Heart right ventricle (tissue), 16 donors: ENCODE measurements around the gene ACSBG1. TPM values are rescaled to one million over a fixed set of nuclear protein-coding genes. Genes with fewer than 3 reads are reported as not detected.

ENCODE experiments used
- ATAC-seq, 8 donors: fragments of 200-7000 bp; cut with Tn5 transposase; one replicate each; pipeline ENCODE4 v1.9.1; 2020; ENCODE audit warnings: mild to moderate bottlenecking in 8 of 8, moderate library complexity in 8 of 8, moderate number of reproducible peaks in 1 of 8
- DNase-seq, 2 donors: peaks; one replicate each; pipeline ENCODE4 v3.0.0-alpha.2; 2020
- H3K27ac ChIP-seq, 10 donors: fragments of 200-600 bp; sonication (generic) in 2 of 10; one replicate each; pipeline versions ENCODE4 v1.5.0 to v1.8.0; 2020 to 2022; ENCODE audit warnings: mild to moderate bottlenecking in 3 of 10
- H3K27me3 ChIP-seq, 7 donors: fragments of 200-600 bp; one replicate each; pipeline ENCODE4 v1.8.0; 2021 to 2022; ENCODE audit warnings: mild to moderate bottlenecking in 2 of 7
- H3K36me3 ChIP-seq, 9 donors: fragments of 200-600 bp; sonication (generic) in 1 of 9; one replicate each; pipeline versions ENCODE4 v1.5.0 to v1.8.0; 2020 to 2022; ENCODE audit warnings: mild to moderate bottlenecking in 2 of 9
- H3K4me1 ChIP-seq, 9 donors: fragments of 200-600 bp; sonication (generic) in 1 of 9; one replicate each; pipeline versions ENCODE4 v1.5.0 to v1.8.0; 2020 to 2022; ENCODE audit warnings: mild to moderate bottlenecking in 4 of 9
- H3K4me3 ChIP-seq, 10 donors: fragments of 200-600 bp; sonication (generic) in 2 of 10; one replicate each; pipeline versions ENCODE4 v1.5.0 to v1.8.0; 2020 to 2022; ENCODE audit warnings: mild to moderate bottlenecking in 7 of 10, moderate library complexity in 2 of 10
- H3K9me3 ChIP-seq, 11 donors: fragments of 200-600 bp in 10 of 11; sonication (generic) in 2 of 11; one replicate each; pipeline versions ENCODE4 v1.5.0 to v1.8.0; 2013 to 2022; ENCODE audit warnings: mild to moderate bottlenecking in 2 of 11, control low read depth in 1 of 11, moderate library complexity in 1 of 11
- WGBS, 2 donors: extraction: QIAGEN DNeasy Blood & Tissue Kit; methylation state at CpG; one replicate each; pipeline ENCODE4 v1.1.7; 2013; ENCODE audit warnings: inconsistent platforms in 1 of 2; 5-methylcytosine and 5-hydroxymethylcytosine counted together
- intact Hi-C, 10 donors: fragments of 100-400 bp; cut with DNase I; formaldehyde crosslinking; loops; one replicate each; pipeline versions ENCODE4 v1.11.1 to v1.14.2; 2022
- polyA plus RNA-seq, 2 donors: library from polyadenylated mRNA; stranded (reverse); fragments of 200-250 nt; gene quantifications; one replicate each; pipeline ENCODE4 v1.2.3, GENCODE V29; 2013
- total RNA-seq, 10 donors: library from RNA; stranded (reverse); fragmentation: NEBNext Ultra II Directional in 3 of 10; extraction: Animal tissue kit (Norgen Biotek cat#: 25700) in 3 of 10; gene quantifications; one replicate each; pipeline versions ENCODE4 v1.2.1 to v1.2.4, GENCODE V29; 2021 to 2023
- TF ChIP-seq, protein P1 (sequence below), 9 donors: fragments of 200-600 bp; sonication (generic) in 2 of 9; IDR thresholded peaks; one replicate each; pipeline versions ENCODE4 v1.5.0 to v1.8.0; 2021 to 2022; ENCODE audit warnings: antibody characterized with exemption in 9 of 9, mild to moderate bottlenecking in 5 of 9, moderate library complexity in 1 of 9
- donor health status: Arrhythmogenic right ventricular cardiomyopathy.
- donor health status: ischemic (EF 13 %, LVEDD 7.1; RV severe dilation, severe dysfunction).
- donor health status: healthy with polysubstance abuse.
- donor health status: DM: no; HTN: yes; CAD: no.
- donor health status: DM: no; HTN: no; CAD: no.
- donor health status: ischemic (EF 25% LVEDD 6.9; RV normal size, moderate dysfunction).
- donor health status: ischemic (EF 25% LVEDD 5.7; RV mildly dilated, moderate dysfunction).
- donor health status: healthy.
- donor health status: DM: yes; HTN: yes; CAD: no.
- donor health status: Ischemic cardiomyopathy.
- donor health status: ischemic (EF 35%, LVEDD 5.7; RV mildly dilated, moderate dysfunction).
- donor health status: nonischemic (EF 11% LVEDD 7.7; RV severe dilation, severe dysfunction).
- donor health status: DM: yes; HTN: yes; CAD: no.
- donor health status: PGD.
- donor health status: ischemic (EF 29% LVEDD 5.4; RV normal size, mild dysfunction).
- donor health status: nonischemic (EF 23%, LVEDD 6.1; RV moderate dilation, normal function).

Gene ACSBG1
- total and polyA plus RNA-seq, 12 donors: 0.22 to 0.65 (median 0.44) TPM; not detected in 8

DNA sequence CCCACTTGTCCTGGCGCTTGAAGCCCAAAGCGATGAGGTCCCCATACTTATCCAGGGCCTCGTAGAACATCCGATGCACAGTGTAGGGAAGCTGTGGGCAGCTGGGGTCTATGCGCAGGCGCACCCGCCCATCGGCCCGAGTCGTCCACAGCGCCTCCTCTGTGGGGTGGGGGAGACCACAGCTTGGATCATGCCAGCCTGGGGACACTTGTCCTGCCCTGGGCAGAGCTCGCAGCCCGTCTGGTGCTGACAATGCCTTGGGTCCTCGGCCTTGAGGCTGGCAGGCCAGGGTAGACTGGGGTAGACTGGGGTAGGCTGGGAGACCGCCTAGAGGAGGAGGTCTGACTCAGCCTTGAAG lies 39.8 kb downstream of the ACSBG1 start:
- ATAC-seq (peak in 3 of 8 donors; percentile 11 to 45 (median 16)), DNase-seq (no peak)
- WGBS, 2 donors: 92 to 94% methylated on average over 15 of the region's 15 CpGs
- H3K9me3 ChIP-seq: peaks cover 0 to 15% (median 0%) of the 10 kb centered on the region in 11 donors
- H3K36me3 ChIP-seq: no peaks in the 10 kb centered on the region
- H3K27me3 ChIP-seq: no peaks in the 10 kb centered on the region
- H3K4me1 ChIP-seq: no peaks in the 10 kb centered on the region
- intact Hi-C loops: loop anchor here in 5 of 10 donors (2.0 to 10.0 kb wide), 5 partner anchors 48 to 84 kb away; partner anchors contain the start of gene CIB2 (in 1 of the 5)
- TF ChIP-seq, protein P1, sequence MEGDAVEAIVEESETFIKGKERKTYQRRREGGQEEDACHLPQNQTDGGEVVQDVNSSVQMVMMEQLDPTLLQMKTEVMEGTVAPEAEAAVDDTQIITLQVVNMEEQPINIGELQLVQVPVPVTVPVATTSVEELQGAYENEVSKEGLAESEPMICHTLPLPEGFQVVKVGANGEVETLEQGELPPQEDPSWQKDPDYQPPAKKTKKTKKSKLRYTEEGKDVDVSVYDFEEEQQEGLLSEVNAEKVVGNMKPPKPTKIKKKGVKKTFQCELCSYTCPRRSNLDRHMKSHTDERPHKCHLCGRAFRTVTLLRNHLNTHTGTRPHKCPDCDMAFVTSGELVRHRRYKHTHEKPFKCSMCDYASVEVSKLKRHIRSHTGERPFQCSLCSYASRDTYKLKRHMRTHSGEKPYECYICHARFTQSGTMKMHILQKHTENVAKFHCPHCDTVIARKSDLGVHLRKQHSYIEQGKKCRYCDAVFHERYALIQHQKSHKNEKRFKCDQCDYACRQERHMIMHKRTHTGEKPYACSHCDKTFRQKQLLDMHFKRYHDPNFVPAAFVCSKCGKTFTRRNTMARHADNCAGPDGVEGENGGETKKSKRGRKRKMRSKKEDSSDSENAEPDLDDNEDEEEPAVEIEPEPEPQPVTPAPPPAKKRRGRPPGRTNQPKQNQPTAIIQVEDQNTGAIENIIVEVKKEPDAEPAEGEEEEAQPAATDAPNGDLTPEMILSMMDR (IDR thresholded peaks at IDR 0.05): no peak
- no peak overlapping the region for H3K4me3 ChIP-seq
- no peak overlapping the region for H3K27ac ChIP-seq

DNA sequence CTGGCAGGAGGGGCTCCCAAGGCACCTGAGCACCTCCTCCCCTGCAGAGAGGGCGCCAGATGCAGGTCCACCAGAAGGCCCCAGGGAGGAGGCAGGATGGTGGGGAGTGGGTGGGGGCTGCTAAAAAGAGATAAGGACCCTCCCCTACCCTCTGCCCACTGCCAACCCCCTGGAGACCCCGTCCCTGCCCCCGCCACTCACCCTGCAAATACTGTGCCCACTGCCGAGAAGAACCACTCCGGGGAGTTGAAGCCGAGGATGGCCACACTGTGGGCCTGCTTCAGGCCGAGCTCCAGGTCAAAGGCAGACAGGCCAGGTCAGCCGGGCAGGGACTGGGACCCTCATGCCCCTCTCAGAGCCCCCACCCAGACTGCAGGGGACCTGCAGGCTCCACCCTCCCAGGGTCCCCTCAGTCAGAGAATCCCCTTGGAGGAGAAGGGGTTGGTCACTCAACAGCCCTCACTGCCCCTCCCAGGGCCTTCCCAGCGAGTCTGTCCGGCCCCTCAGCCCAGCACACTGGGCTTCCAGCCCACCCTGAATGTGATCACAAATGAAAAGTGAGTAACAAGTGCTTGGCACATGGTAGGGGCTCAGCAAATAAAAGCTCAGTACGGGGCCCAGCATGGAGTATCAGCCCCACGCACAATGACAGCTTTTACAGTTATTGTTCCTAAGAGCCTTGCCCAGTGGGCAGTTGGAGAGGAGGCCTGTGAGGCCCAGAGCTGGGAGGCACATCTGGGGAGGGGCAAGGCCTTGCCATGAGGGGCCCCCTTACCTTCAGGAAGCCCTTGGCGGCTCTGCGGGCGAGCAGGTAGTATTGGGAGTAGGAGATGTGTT lies 40.4 kb downstream of the ACSBG1 start:
- intact Hi-C loops: loop anchor here in 5 of 10 donors (2.0 to 10.0 kb wide), 5 partner anchors 48 to 83 kb away; partner anchors contain the start of gene CIB2 (in 1 of the 5)
- DNase-seq: no peak
- TF ChIP-seq, protein P1 (IDR thresholded peaks at IDR 0.05): no peak
- Histone ChIP-seq H3K27ac (no peak overlapping the region), H3K36me3 (no peaks in the 10 kb centered on the region), H3K27me3 (no peaks in the 10 kb centered on the region), H3K4me3 (no peak overlapping the region), H3K4me1 (no peaks in the 10 kb centered on the region), H3K9me3 (peaks cover 0 to 15% (median 0%) of the 10 kb centered on the region in 11 donors)
- 86 to 88% methylated on average over 15 of the region's 15 CpGs for WGBS, 2 donors
- peak in 2 of 8 donors; percentile 25 to 54 for ATAC-seq

DNA sequence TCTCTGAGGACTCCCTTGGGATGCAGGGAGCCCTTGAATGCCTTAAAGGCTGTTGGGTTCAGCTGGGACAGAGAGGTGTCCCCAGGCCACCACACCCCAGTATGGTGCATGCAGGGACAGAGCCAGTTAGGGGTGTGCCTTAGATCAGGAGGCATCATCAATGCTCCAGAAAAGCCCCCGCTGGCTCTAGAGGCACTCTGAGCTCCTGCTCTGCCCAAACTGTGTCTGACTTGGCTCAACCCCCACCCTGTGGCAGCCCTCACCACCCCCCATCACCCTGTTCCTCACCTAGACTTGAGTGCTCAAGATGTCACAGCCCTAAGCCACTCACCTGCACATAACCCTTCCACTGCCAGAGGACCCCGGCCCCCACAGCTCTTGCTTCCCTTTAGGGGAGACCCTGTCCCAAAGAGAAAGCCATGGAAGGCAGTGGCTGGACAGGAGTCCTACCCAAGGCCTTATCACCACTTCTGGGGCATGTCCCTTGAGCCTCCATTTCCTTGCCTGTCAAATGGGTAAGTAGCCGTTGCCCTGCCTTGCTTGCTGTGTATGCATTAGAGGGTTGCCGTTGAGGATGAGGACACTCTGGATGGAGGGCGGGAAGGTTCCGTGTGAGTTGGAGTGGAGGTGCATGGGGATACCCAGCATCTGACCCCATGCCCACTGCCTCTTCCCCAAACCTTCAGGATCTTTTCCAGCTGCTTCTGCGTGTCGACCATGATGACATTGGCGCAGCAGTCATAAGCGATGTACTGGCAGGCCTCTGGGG lies 41.4 kb downstream of the ACSBG1 start:
- DNase-seq: no peak
- ATAC-seq: peak in 1 of 8 donors; percentile 39
- 93 to 94% methylated on average over 10 of the region's 10 CpGs for WGBS, 2 donors
- H3K27me3 ChIP-seq: no peaks in the 10 kb centered on the region
- H3K4me1 ChIP-seq: no peaks in the 10 kb centered on the region
- no peak overlapping the region for H3K27ac ChIP-seq
- H3K36me3 ChIP-seq: no peaks in the 10 kb centered on the region
- TF ChIP-seq, protein P1 (IDR thresholded peaks at IDR 0.05): no peak
- H3K9me3 ChIP-seq: peaks cover 0 to 15% (median 0%) of the 10 kb centered on the region in 11 donors
- intact Hi-C loops: loop anchor here in 4 of 10 donors (5.0 to 10.0 kb wide), 4 partner anchors 49 to 81 kb away; partner anchors contain the start of gene CIB2 (in 1 of the 4)
- no peak overlapping the region for H3K4me3 ChIP-seq

DNA sequence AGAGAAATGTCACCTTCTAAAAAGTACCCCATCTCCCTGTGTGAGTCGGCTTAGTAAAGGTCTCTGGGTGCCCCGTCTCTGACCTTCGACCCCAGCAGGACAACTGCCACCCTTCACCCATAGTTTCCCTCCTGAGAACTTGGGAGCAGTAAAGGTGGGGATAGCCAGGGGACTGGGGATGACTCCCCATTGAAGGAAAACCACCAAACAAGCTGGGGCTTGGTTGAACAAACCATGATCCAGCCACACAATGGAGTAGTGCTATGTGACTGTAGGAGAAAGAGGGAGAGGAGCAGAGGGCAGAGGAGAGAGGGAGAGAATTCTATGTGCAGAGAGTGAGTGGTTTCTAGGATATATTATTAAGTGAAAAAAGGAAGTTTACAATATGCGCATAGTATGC lies 51.5 kb downstream of the ACSBG1 start:
- no peak overlapping the region for H3K27ac ChIP-seq
- H3K27me3 ChIP-seq: no peaks in the 10 kb centered on the region
- no peaks in the 10 kb centered on the region for H3K36me3 ChIP-seq
- no peak for ATAC-seq
- WGBS, 2 donors: 92 to 98% methylated on average over 4 of the region's 4 CpGs
- intact Hi-C loops: loop anchor here in 2 of 10 donors (5.0 kb wide), 2 partner anchors 56 to 71 kb away; no protein-coding TSS in a partner anchor
- TF ChIP-seq, protein P1 (IDR thresholded peaks at IDR 0.05): no peak
- no peaks in the 10 kb centered on the region for H3K4me1 ChIP-seq
- no peak for DNase-seq
- no peaks in the 10 kb centered on the region for H3K9me3 ChIP-seq
- H3K4me3 ChIP-seq: no peak overlapping the region
